Caki2 (cell line): ENCODE results near the gene MTCH1. TPM values are rescaled to one million over a fixed set of nuclear protein-coding genes. Genes with fewer than 3 reads are reported as not detected.
"Not testable (repeated sequence)": the region's sequence is repeated elsewhere in the genome, so short reads cannot be mapped to it uniquely, and the experiment has no call there.

Experiments
- DNase-seq: peaks from one replicate; pipeline ENCODE4 v3.0.0-alpha.2; 2015; ENCODE audit warnings: low read depth
- in situ Hi-C: cut with HindIII; loops from 2 replicates; pipeline ENCODE4 v1.10.0; 2016; ENCODE audit warnings: low sequenced_read_pairs, low pct_unique_long_range_greater_than_20kb, mixed read lengths
- total RNA-seq: library from RNA; depleted of rRNA; stranded (reverse); fragments of >200 nt; shearing (Covaris generic); gene quantifications from 2 replicates; pipeline ENCODE4 v1.2.3, GENCODE V29; 2014; ENCODE audit warnings: low replicate concordance

The MTCH1 gene
- total RNA-seq, 1 experiment from 2014 or later = 218 TPM

GRCh38 chr6:37004044-37004980, 18.3 kb upstream of the MTCH1 start:
- no peak for DNase-seq
- in situ Hi-C loops = no loop called here

- in situ Hi-C loops = no loop called here
Observed at GRCh38 chr6:36999751-37000125, 13.7 kb upstream of the MTCH1 start.

GRCh38 chr6:36999061-36999750, 13.2 kb upstream of the MTCH1 start:
- in situ Hi-C loops = no loop called here
- peak; percentile 44 for DNase-seq

More at GRCh38 chr6:36999751-37000125, 13.7 kb upstream of the MTCH1 start:
- no peak for DNase-seq

GRCh38 chr6:36998723-36999038, 12.7 kb upstream of the MTCH1 start:
- in situ Hi-C loops = no loop called here

GRCh38 chr6:36997811-36998722, 12.1 kb upstream of the MTCH1 start:
- in situ Hi-C loops = no loop called here
- DNase-seq = no peak

More at GRCh38 chr6:36998723-36999038, 12.7 kb upstream of the MTCH1 start:
- no peak for DNase-seq

GRCh38 chr6:36990401-36990800, 4.4 kb upstream of the MTCH1 start:
- in situ Hi-C loops, DNase-seq: not testable (repeated sequence)

GRCh38 chr6:36989264-36989663, 3.3 kb upstream of the MTCH1 start:
- in situ Hi-C loops = no loop called here
- no peak for DNase-seq

- in situ Hi-C loops = no loop called here
- no peak for DNase-seq
Observed at GRCh38 chr6:36986704-36987047, 680 bp upstream of the MTCH1 start.

GRCh38 chr6:36985417-36985807, 584 bp downstream of the MTCH1 start:
- DNase-seq = no peak
- in situ Hi-C loops = no loop called here

GRCh38 chr6:36984581-36985416, 1.2 kb downstream of the MTCH1 start:
- in situ Hi-C loops = no loop called here
- DNase-seq = no peak

- in situ Hi-C loops = no loop called here
- no peak for DNase-seq
Observed at GRCh38 chr6:36983538-36983937, 2.5 kb downstream of the MTCH1 start.

GRCh38 chr6:36980876-36981619, 4.9 kb downstream of the MTCH1 start:
- in situ Hi-C loops = no loop called here
- no peak for DNase-seq

GRCh38 chr6:36980129-36980528, 5.9 kb downstream of the MTCH1 start:
- DNase-seq = no peak
- in situ Hi-C loops = no loop called here

- no peak for DNase-seq
- in situ Hi-C loops = no loop called here
Observed at GRCh38 chr6:36979347-36979742, 6.7 kb downstream of the MTCH1 start.

GRCh38 chr6:36978421-36979346, 7.3 kb downstream of the MTCH1 start:
- DNase-seq = no peak
- in situ Hi-C loops = no loop called here

GRCh38 chr6:36977470-36977941, 8.5 kb downstream of the MTCH1 start:
- DNase-seq = no peak
- in situ Hi-C loops = no loop called here
